Uterus (tissue), 2 donors: Measurements from ENCODE around the gene NEURL3.

Source experiments
- POLR2A ChIP-seq, 2 donors: fragments of 450-650 bp; IDR thresholded peaks; one replicate each; pipeline ENCODE4 v1.6.1; 2016; ENCODE audit warnings: antibody characterized with exemption in 2 of 2, mild to moderate bottlenecking in 1 of 2, moderate library complexity in 1 of 2
- TF ChIP-seq, protein P1 (sequence below), 4 experiments: fragments of 200-600 bp in 2 of 4; fragments of 450-650 bp in 2 of 4; sonication (generic) in 2 of 4; IDR thresholded peaks; one replicate each; pipeline ENCODE4 v1.5.1; 2016 to 2019; ENCODE audit warnings: antibody characterized with exemption in 4 of 4, mild to moderate bottlenecking in 2 of 4, moderate library complexity in 1 of 4

DNA sequence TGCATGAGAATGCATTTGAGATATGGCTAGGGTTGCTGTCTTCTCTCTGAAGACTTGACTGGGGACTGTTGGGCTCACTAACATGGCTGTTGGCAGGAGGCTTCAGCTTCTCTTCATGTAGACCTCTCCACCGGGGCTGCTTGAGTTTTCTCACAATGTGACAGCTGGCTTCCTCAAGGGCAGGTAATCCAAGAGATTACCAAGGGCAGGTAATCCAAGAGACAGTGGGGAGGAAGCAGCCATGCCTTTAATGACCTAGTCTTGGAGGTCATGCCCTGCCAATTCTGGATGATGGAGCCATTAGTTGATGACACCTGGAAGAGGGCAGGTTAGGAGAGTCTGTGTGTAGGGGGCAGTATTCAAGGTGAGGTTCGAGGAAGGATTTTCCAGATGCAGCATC is 40.5 kb downstream of the NEURL3 start:
- TF ChIP-seq, protein P1, sequence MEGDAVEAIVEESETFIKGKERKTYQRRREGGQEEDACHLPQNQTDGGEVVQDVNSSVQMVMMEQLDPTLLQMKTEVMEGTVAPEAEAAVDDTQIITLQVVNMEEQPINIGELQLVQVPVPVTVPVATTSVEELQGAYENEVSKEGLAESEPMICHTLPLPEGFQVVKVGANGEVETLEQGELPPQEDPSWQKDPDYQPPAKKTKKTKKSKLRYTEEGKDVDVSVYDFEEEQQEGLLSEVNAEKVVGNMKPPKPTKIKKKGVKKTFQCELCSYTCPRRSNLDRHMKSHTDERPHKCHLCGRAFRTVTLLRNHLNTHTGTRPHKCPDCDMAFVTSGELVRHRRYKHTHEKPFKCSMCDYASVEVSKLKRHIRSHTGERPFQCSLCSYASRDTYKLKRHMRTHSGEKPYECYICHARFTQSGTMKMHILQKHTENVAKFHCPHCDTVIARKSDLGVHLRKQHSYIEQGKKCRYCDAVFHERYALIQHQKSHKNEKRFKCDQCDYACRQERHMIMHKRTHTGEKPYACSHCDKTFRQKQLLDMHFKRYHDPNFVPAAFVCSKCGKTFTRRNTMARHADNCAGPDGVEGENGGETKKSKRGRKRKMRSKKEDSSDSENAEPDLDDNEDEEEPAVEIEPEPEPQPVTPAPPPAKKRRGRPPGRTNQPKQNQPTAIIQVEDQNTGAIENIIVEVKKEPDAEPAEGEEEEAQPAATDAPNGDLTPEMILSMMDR (IDR thresholded peaks at IDR 0.05), result no peak
- no peak for TF ChIP-seq POLR2A (IDR thresholded peaks at IDR 0.05)
